PC-3 (cell line): Measurements from ENCODE around the gene TRPV5. TPM values are rescaled to one million over a fixed set of nuclear protein-coding genes. Genes with fewer than 3 reads are reported as not detected.

Experiments used
- ATAC-seq: fragments of 200-7000 bp; cut with Tn5 transposase; 2 replicates; pipeline ENCODE4 v1.9.1; 2020; ENCODE audit warnings: mild to moderate bottlenecking, moderate library complexity
- BruUV-seq: library from RNA; stranded (reverse); fragments of 400-500 nt; replicated peaks from 2 replicates; lab custom pipeline; 2021; lab: Mats Ljungman, UMichigan
- CTCF ChIA-PET: fragments of 300-600 bp; sonication (Branson Sonifier 250); formaldehyde crosslinking; loops from one replicate; lab custom pipeline; 2022; ENCODE audit warnings: antibody characterized with exemption; lab: Charles Lee
- POLR2A ChIA-PET: fragments of 300-600 bp; sonication (Branson Sonifier 250); formaldehyde crosslinking; loops from one replicate; lab custom pipeline; 2022; ENCODE audit warnings: antibody characterized with exemption; ENCODE audit not compliant: unreplicated experiment; lab: Charles Lee
- DNase-seq: peaks from one replicate; pipeline ENCODE4 v3.0.0-alpha.2; 2015
- H2AFZ ChIP-seq: fragments of 300-600 bp; sonication (generic); 2 replicates; pipeline ENCODE4 v1.6.0; 2016; ENCODE audit warnings: antibody characterized with exemption, low read length
- H3F3A ChIP-seq: fragments of 300-600 bp; sonication (generic); one replicate; pipeline ENCODE4 v1.6.0; 2017; ENCODE audit warnings: antibody characterized with exemption, low read length, control low read depth, mild to moderate bottlenecking; ENCODE audit not compliant: unreplicated experiment
- H3K27ac ChIP-seq: fragments of 300-600 bp; sonication (generic); 2 replicates; pipeline ENCODE4 v1.5.1; 2016; ENCODE audit warnings: mild to moderate bottlenecking, low read length
- H3K27me3 ChIP-seq: fragments of 300-600 bp; sonication (generic); 2 replicates; pipeline ENCODE4 v1.6.1; 2016; ENCODE audit warnings: low read length, mixed read lengths
- H3K36me3 ChIP-seq: fragments of 300-600 bp; sonication (generic); 2 replicates; pipeline ENCODE4 v1.6.1; 2016; ENCODE audit warnings: low read depth, mixed run types, low read length, mixed read lengths
- H3K4me1 ChIP-seq: fragments of 300-600 bp; sonication (generic); 2 replicates; pipeline ENCODE4 v1.5.1; 2016; ENCODE audit warnings: low read length; ENCODE audit not compliant: insufficient read depth
- H3K4me2 ChIP-seq: fragments of 300-600 bp; sonication (generic); 2 replicates; pipeline ENCODE4 v1.6.0; 2016; ENCODE audit warnings: low read length
- H3K4me3 ChIP-seq: fragments of 300-600 bp; sonication (generic); 2 replicates; pipeline ENCODE4 v1.5.1; 2016; ENCODE audit warnings: mild to moderate bottlenecking, low read length, mixed read lengths
- H3K79me2 ChIP-seq: fragments of 300-600 bp; sonication (generic); 2 replicates; pipeline ENCODE4 v1.6.1; 2017; ENCODE audit warnings: low read length, mixed read lengths
- H3K9ac ChIP-seq: fragments of 300-600 bp; sonication (generic); 2 replicates; pipeline ENCODE4 v1.6.0; 2016; ENCODE audit warnings: mild to moderate bottlenecking, low read length
- H3K9me2 ChIP-seq: fragments of 300-600 bp; sonication (generic); replicated peaks from 2 replicates; pipeline ENCODE4 v1.6.1; 2016; ENCODE audit warnings: mixed run types, low read length, mixed read lengths
- H3K9me3 ChIP-seq: fragments of 300-600 bp; sonication (generic); 2 replicates; pipeline ENCODE4 v1.6.1; 2016; ENCODE audit warnings: low read length, mixed read lengths
- H4K20me1 ChIP-seq: fragments of 300-600 bp; sonication (generic); 2 replicates; pipeline ENCODE4 v1.6.1; 2016; ENCODE audit warnings: low read length, mixed read lengths
- CTCF ChIP-seq: fragments of 300-600 bp; sonication (generic); conservative IDR thresholded peaks from 2 replicates; pipeline ENCODE4 v1.5.1; 2017; ENCODE audit warnings: antibody characterized with exemption, low read depth, mild to moderate bottlenecking, low read length
- EZH2 ChIP-seq: fragments of 300-600 bp; sonication (generic); IDR thresholded peaks from one replicate; pipeline ENCODE4 v1.6.1; 2017; ENCODE audit warnings: antibody characterized with exemption, mild to moderate bottlenecking, low read length; ENCODE audit not compliant: unreplicated experiment
- EZH2phosphoT487 ChIP-seq: fragments of 300-600 bp; sonication (generic); IDR thresholded peaks from 2 replicates; pipeline ENCODE4 v1.6.1; 2018; ENCODE audit warnings: mild to moderate bottlenecking, antibody characterized with exemption, low read length, borderline replicate concordance
- intact Hi-C: fragments of 100-400 bp; cut with micrococcal nuclease; formaldehyde crosslinking; loops from 2 replicates; pipeline ENCODE4 v1.9.0; 2023
- total RNA-seq: library from RNA; depleted of rRNA; stranded (reverse); fragments of >200 nt; gene quantifications from 2 replicates; pipeline ENCODE4 v1.2.3, GENCODE V29; 2014

TRPV5 gene
- total RNA-seq, 1 experiment from 2014 or later = not detected

DNA sequence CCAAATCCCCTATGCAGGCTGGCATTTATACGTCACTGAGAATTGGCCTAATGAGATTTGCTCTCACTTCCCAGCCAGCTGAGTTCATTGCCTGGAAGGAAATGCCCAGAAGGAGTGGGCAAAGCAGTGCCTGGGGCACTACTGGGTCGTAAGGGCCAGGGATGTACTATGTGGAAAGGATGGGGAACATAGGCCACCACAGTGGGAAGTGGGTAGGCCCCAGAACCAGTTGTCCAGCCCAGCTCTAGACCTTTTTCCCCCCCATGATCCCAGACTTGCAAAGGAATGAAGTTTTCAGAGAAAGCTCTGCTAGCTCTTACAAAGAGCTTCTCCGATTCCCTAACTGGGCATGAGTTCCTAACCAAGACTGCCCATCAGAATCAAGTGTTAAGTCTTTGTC is 13.9 kb downstream of the TRPV5 start:
- Histone ChIP-seq H3K79me2 (no peaks in the 10 kb centered on the region), H3K36me3 (no peaks in the 10 kb centered on the region), H3K9me3 (no peaks in the 10 kb centered on the region), H3K9ac (no peak overlapping the region), H3K27ac (no peak overlapping the region), H3K27me3 (peaks cover 75% of the 10 kb centered on the region), H3F3A (no peaks in the 10 kb centered on the region), H3K4me3 (no peak overlapping the region), H3K9me2 (no peaks in the 10 kb centered on the region), H4K20me1 (no peaks in the 10 kb centered on the region), H3K4me2 (no peak overlapping the region), H3K4me1 (no peaks in the 10 kb centered on the region), H2AFZ (no peak overlapping the region)
- ChIA-PET CTCF (no interaction called here), POLR2A (no interaction called here)
- no peak for DNase-seq
- intact Hi-C loops = no loop called here
- no peak for ATAC-seq
- BruUV-seq = no TSS peak
- TF ChIP-seq CTCF (no peak), EZH2 (no peak), EZH2phosphoT487 (no peak)

DNA sequence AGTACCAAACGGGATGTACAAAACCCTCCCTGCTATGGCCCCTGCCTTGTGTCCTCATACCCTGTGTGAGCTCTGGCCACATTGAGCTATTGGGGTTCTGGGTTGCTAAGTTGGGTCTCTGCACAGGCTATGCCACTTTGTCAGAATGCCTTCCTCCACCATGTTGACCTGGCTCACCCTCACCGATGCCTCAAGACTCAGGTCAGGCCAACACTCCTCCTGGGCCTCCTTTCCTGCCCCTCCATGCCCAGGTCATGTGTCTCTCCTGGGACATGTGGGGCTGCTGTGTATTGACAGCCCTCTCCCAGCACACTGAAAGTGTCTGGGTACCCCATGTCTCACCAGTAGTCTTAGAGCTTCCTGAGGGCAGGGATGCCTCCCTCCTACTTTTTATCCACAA is 14.6 kb downstream of the TRPV5 start:
- no peak overlapping the region for H3K9ac ChIP-seq
- no peak overlapping the region for H3K4me3 ChIP-seq
- H2AFZ ChIP-seq = no peak overlapping the region
- no peaks in the 10 kb centered on the region for H3K9me3 ChIP-seq
- peaks cover 74% of the 10 kb centered on the region for H3K27me3 ChIP-seq
- POLR2A ChIA-PET = no interaction called here
- no peaks in the 10 kb centered on the region for H3K79me2 ChIP-seq
- H3K4me2 ChIP-seq = no peak overlapping the region
- ATAC-seq (no peak), DNase-seq (no peak)
- no peaks in the 10 kb centered on the region for H4K20me1 ChIP-seq
- H3K9me2 ChIP-seq = no peaks in the 10 kb centered on the region
- H3K27ac ChIP-seq = no peak overlapping the region
- intact Hi-C loops = no loop called here
- CTCF ChIA-PET = no interaction called here
- TF ChIP-seq EZH2phosphoT487 (no peak), EZH2 (no peak), CTCF (no peak)
- no peaks in the 10 kb centered on the region for H3F3A ChIP-seq
- no TSS peak for BruUV-seq
- H3K36me3 ChIP-seq = no peaks in the 10 kb centered on the region
- H3K4me1 ChIP-seq = no peaks in the 10 kb centered on the region

GRCh38 chr7:142917447-142917846 is 16.1 kb downstream of the TRPV5 start:
- TF ChIP-seq EZH2phosphoT487 (no peak), EZH2 (no peak), CTCF (no peak)
- Histone ChIP-seq H3K9ac (no peak overlapping the region), H3K4me1 (no peaks in the 10 kb centered on the region), H3K36me3 (no peaks in the 10 kb centered on the region), H3K4me2 (no peak overlapping the region), H3K9me3 (no peaks in the 10 kb centered on the region), H3K27ac (no peak overlapping the region), H3K4me3 (no peak overlapping the region), H3K9me2 (no peaks in the 10 kb centered on the region), H4K20me1 (no peaks in the 10 kb centered on the region), H2AFZ (no peak overlapping the region), H3F3A (no peaks in the 10 kb centered on the region), H3K79me2 (no peaks in the 10 kb centered on the region), H3K27me3 (peaks cover 68% of the 10 kb centered on the region)
- CTCF ChIA-PET = no interaction called here
- ATAC-seq (no peak), DNase-seq (no peak)
- intact Hi-C loops = no loop called here
- BruUV-seq = no TSS peak
- POLR2A ChIA-PET = no interaction called here
